ENCODE data around the gene MYCBPAP. TPM values are rescaled to one million over a fixed set of nuclear protein-coding genes. Genes with fewer than 3 reads are reported as not detected.

The MYCBPAP gene
- total and polyA plus RNA-seq, 2 donors (not counting 3 experiments of a cell fraction or from before 2014, with no cell fraction given), result 0.40 to 0.66 TPM

DNA sequence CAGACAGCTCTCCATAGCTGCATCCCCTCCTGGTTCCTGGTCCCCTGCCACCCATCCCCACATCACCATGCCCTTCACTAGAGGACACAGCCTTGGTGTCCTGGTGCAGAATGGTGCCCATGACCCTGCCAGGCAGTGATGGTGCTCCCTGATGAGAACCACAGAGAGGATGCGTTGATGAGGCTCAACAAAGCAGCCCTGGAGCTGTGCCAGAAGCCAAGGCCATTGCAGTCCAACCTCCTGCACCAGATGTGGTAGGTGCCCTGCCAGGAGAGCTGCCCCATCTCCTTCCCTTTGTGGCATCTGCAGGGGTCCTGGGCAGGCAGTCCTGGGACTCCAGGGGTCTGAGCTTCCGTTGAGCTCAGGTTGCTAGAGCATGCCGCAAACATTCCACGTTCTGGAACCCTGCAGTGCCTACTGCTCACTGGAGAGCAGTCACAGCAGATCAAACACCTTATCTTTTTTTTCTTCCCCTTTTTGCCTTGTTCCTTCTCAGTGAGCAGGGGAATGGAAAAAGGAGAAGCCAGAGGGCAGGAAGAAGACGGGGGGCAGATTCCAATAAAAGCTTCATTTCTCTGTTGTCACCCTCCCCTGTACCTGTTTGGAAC lies 19.0 kb downstream of the MYCBPAP start:
- Histone ChIP-seq H3K9me1 (replicated peaks; ENCODE audit: control insufficient read depth, extremely low read depth, insufficient read depth, low read length) (no peaks in the 10 kb centered on the region), H3K4me1 (ENCODE audit: control insufficient read depth, extremely low read depth, insufficient read depth, low read length) (no peaks in the 10 kb centered on the region), H3K36me3 (ENCODE audit: control insufficient read depth in 2 of 2, extremely low read depth in 1 of 2, insufficient read depth in 2 of 2, low read length in 2 of 2) (no peaks in the 10 kb centered on the region), H2AFZ (ENCODE audit: low read depth, low read length) (no peak overlapping the region), H3K9ac (replicated peaks; ENCODE audit: extremely low read depth, insufficient read depth, low read length) (no peak overlapping the region), H4K20me1 (replicated peaks; ENCODE audit: control insufficient read depth, extremely low read depth, insufficient read depth, low read length) (no peaks in the 10 kb centered on the region), H3K79me2 (ENCODE audit: control insufficient read depth, insufficient read depth, low read length) (no peaks in the 10 kb centered on the region), H3K4me2 (ENCODE audit: insufficient read depth, low read length) (no peak overlapping the region), H3K4me3 (replicated peaks in 1 of 3; ENCODE audit: insufficient read depth in 1 of 3, low read depth in 1 of 3, low read length in 3 of 3) (no peak overlapping the region), H3K27me3 (ENCODE audit: control insufficient read depth in 2 of 2, insufficient read depth in 2 of 2, low read length in 2 of 2) (peaks cover 7 to 15% of the 10 kb centered on the region in 2 experiments), H3K27ac (ENCODE audit: insufficient read depth, low read depth, low read length) (no peak overlapping the region), H3K9me3 (replicated peaks; ENCODE audit: control insufficient read depth, insufficient read depth, low read length) (no peaks in the 10 kb centered on the region)
- no peak for FAIRE-seq
- no peak for DNase-seq (ENCODE audit: low read depth, low spot score)
- CTCF ChIA-PET, result interaction anchor here (1.1 kb wide), 1 partner anchor 24 kb away, joined by 3 read pairs; no protein-coding TSS in a partner anchor
- TF ChIP-seq POLR2A (IDR thresholded peaks at IDR 0.05; ENCODE audit: low read depth, low read length), result no peak
- no peak for TF ChIP-seq MYC (IDR thresholded peaks at IDR 0.05; ENCODE audit: low read depth, low read length)
- no peak for TF ChIP-seq EZH2 (IDR thresholded peaks at IDR 0.05; ENCODE audit: borderline replicate concordance, low read depth, low read length, severe bottlenecking)
- no peak for TF ChIP-seq CTCF (IDR thresholded peaks at IDR 0.05; ENCODE audit: extremely low read depth in 1 of 2, insufficient read depth in 1 of 2, low read depth in 1 of 2, low read length in 2 of 2)
- no peak for TF ChIP-seq JUN (IDR thresholded peaks at IDR 0.05; ENCODE audit: borderline replicate concordance, insufficient read depth, insufficient read length, low read depth)
- TF ChIP-seq POLR2AphosphoS5 (IDR thresholded peaks at IDR 0.05; ENCODE audit: insufficient read depth, low read depth, low read length), result no peak
- TF ChIP-seq MAX (IDR thresholded peaks at IDR 0.05; ENCODE audit: insufficient read depth, insufficient read length), result no peak
- TF ChIP-seq FOS (IDR thresholded peaks at IDR 0.05; ENCODE audit: borderline replicate concordance, insufficient read depth, low read length), result no peak
- TF ChIP-seq GATA2 (IDR thresholded peaks at IDR 0.05; ENCODE audit: insufficient read depth, insufficient read length, low read depth, low read length), result no peak
- no TSS peak for BruUV-seq (replicated peaks)
- dilution Hi-C loops (cut with MboI; ENCODE audit: extremely low pct_ligation_motif_present, low sequenced_read_pairs), result no loop called here
- POLR2A ChIA-PET, result no interaction called here
- intact Hi-C loops (cut with micrococcal nuclease), result no loop called here

Measured in endothelial cell of umbilical vein (primary cell).